Measurements from ENCODE around the gene PTPRH. TPM values are rescaled to one million over a fixed set of nuclear protein-coding genes. Genes with fewer than 3 reads are reported as not detected.

Gene PTPRH
- total RNA-seq, 2 donors from 2014 or later: 76.3 to 131 TPM

- Histone ChIP-seq H3K36me3 (no peaks in the 10 kb centered on the region), H3K4me1 (peaks cover 21% of the 10 kb centered on the region), H3K27me3 (no peaks in the 10 kb centered on the region), H3K27ac (peak overlapping the region; percentile 74), H3K9ac (ENCODE audit: low read depth in 2 of 2, low read length in 2 of 2) (peak overlapping the region in 1 of 2 donors; percentile 50), H3K4me3 (no peak overlapping the region), H3K9me3 (no peaks in the 10 kb centered on the region)
- DNase-seq: peak; percentile 76
- TF ChIP-seq CTCF (IDR thresholded peaks at IDR 0.05): no peak
- intact Hi-C loops (cut with DNase I): no loop called here
These were observed 42.2 kb upstream of the PTPRH start for GRCh38 chr19:55251341-55252081.

GRCh38 chr19:55250262-55251036 lies 41.1 kb upstream of the PTPRH start:
- Histone ChIP-seq H3K9me3 (no peaks in the 10 kb centered on the region), H3K9ac (ENCODE audit: low read depth in 2 of 2, low read length in 2 of 2) (no peak overlapping the region), H3K4me3 (no peak overlapping the region), H3K4me1 (peaks cover 15% of the 10 kb centered on the region), H3K27ac (peak overlapping the region; percentile 74), H3K36me3 (no peaks in the 10 kb centered on the region), H3K27me3 (no peaks in the 10 kb centered on the region)
- no peak for DNase-seq
- intact Hi-C loops (cut with DNase I): no loop called here
- no peak for TF ChIP-seq CTCF (IDR thresholded peaks at IDR 0.05)

- no peaks in the 10 kb centered on the region for H3K36me3 ChIP-seq
- DNase-seq: no peak
- no peak for TF ChIP-seq CTCF (IDR thresholded peaks at IDR 0.05)
- no peak overlapping the region for H3K9ac ChIP-seq (ENCODE audit: low read depth in 2 of 2, low read length in 2 of 2)
- no peak overlapping the region for H3K27ac ChIP-seq
- no peak overlapping the region for H3K4me3 ChIP-seq
- H3K4me1 ChIP-seq: peaks cover 15% of the 10 kb centered on the region
- H3K9me3 ChIP-seq: no peaks in the 10 kb centered on the region
- intact Hi-C loops (cut with DNase I): no loop called here
- no peaks in the 10 kb centered on the region for H3K27me3 ChIP-seq
These were observed 40.5 kb upstream of the PTPRH start for GRCh38 chr19:55249841-55250240.

- Histone ChIP-seq H3K9ac (ENCODE audit: low read depth in 2 of 2, low read length in 2 of 2) (peak overlapping the region in 1 of 2 donors; percentile 22), H3K36me3 (no peaks in the 10 kb centered on the region), H3K9me3 (no peaks in the 10 kb centered on the region), H3K27ac (no peak overlapping the region), H3K4me3 (no peak overlapping the region), H3K27me3 (no peaks in the 10 kb centered on the region), H3K4me1 (peaks cover 15% of the 10 kb centered on the region)
- intact Hi-C loops (cut with DNase I): no loop called here
- TF ChIP-seq CTCF (IDR thresholded peaks at IDR 0.05): no peak
- no peak for DNase-seq
These were observed 39.4 kb upstream of the PTPRH start for GRCh38 chr19:55248704-55249103.

- intact Hi-C loops (cut with DNase I): no loop called here
- H3K27me3 ChIP-seq: no peaks in the 10 kb centered on the region
- H3K9ac ChIP-seq (ENCODE audit: low read depth in 2 of 2, low read length in 2 of 2): peak overlapping the region in 1 of 2 donors; percentile 22
- TF ChIP-seq CTCF (IDR thresholded peaks at IDR 0.05): no peak
- no peak overlapping the region for H3K4me3 ChIP-seq
- peaks cover 15% of the 10 kb centered on the region for H3K4me1 ChIP-seq
- no peak for DNase-seq
- no peaks in the 10 kb centered on the region for H3K9me3 ChIP-seq
- H3K36me3 ChIP-seq: no peaks in the 10 kb centered on the region
- peak overlapping the region; percentile 56 for H3K27ac ChIP-seq
These were observed 38.9 kb upstream of the PTPRH start for GRCh38 chr19:55248166-55248675.

Measured in colonic mucosa (tissue), 4 donors.